ENCODE measurements around the gene UBAP1L.

Gene UBAP1L

GRCh38 chr15:65134538-65134937 is 19.5 kb upstream of the UBAP1L start:
- no peak overlapping the region for H3K4me3 ChIP-seq (ENCODE audit: low read length)
- no peak for TF ChIP-seq CTCF (IDR thresholded peaks at IDR 0.05; ENCODE audit: insufficient read depth, low read depth, low read length, missing control alignments)

GRCh38 chr15:65133548-65134200 is 18.7 kb upstream of the UBAP1L start, which contains the start of gene PDCD7:
Gene PDCD7, minus strand, starts transcription at chr15:65133808. Its CDS starts 27 bp downstream, at chr15:65133781.
- no peak for TF ChIP-seq CTCF (IDR thresholded peaks at IDR 0.05; ENCODE audit: insufficient read depth, low read depth, low read length, missing control alignments)
- DNase-seq (ENCODE audit: low read depth), result peak; percentile 92
- H3K4me3 ChIP-seq (ENCODE audit: low read length), result peak within 1 kb of the TSS; percentile 84

More at GRCh38 chr15:65134538-65134937, 19.5 kb upstream of the UBAP1L start:
- DNase-seq (ENCODE audit: low read depth), result no peak

DNA sequence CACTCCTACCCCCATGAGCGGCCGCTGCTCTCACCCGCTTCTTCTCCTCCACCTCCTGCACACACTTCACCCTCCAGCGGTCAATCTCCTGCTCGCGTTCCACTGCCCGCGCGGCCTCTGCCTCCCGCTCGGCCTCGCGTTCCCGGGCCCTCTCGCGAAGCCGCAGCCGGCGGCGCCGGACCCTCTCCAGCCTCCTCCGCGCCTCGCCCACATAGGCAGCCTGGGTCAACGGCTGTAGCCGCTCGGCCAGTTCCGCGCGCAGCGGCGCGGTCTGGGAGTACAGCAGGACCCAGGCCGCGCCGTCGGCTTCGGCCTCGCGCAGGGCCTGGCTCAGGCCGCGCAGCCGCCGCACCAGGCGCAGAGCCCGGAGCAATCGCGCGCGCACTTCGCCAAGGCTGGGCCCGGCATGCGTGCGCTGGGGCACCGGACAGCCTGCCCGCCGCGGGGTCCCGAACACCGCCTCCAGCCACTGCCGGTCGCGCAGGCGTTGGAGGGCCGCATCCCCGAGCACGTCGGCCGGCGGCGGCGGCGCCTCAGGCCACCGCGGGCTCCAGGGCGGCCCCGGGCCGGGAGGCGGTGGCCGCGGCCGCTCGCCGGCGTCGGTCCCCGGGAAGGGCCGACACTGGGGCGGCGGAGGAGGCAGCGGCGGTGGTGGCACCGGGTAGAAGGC is 18.0 kb upstream of the UBAP1L start:
- TF ChIP-seq CTCF (IDR thresholded peaks at IDR 0.05; ENCODE audit: insufficient read depth, low read depth, low read length, missing control alignments), result no peak
- H3K4me3 ChIP-seq (ENCODE audit: low read length), result peak overlapping the region; percentile 84
- DNase-seq (ENCODE audit: low read depth), result peak; percentile 49

- peak; percentile 39 for DNase-seq (ENCODE audit: low read depth)
- no peak for TF ChIP-seq CTCF (IDR thresholded peaks at IDR 0.05; ENCODE audit: insufficient read depth, low read depth, low read length, missing control alignments)
Observed at GRCh38 chr15:65130941-65131340, 15.9 kb upstream of the UBAP1L start.

GRCh38 chr15:65115542-65115941 is 542 bp upstream of the UBAP1L start:
- H3K4me3 ChIP-seq (ENCODE audit: low read length), result no peak overlapping the region
- DNase-seq (ENCODE audit: low read depth), result no peak
- no peak for TF ChIP-seq CTCF (IDR thresholded peaks at IDR 0.05; ENCODE audit: insufficient read depth, low read depth, low read length, missing control alignments)

More at GRCh38 chr15:65130941-65131340, 15.9 kb upstream of the UBAP1L start:
- H3K4me3 ChIP-seq (ENCODE audit: low read length), result no peak overlapping the region

- TF ChIP-seq CTCF (IDR thresholded peaks at IDR 0.05; ENCODE audit: insufficient read depth, low read depth, low read length, missing control alignments), result no peak
- H3K4me3 ChIP-seq (ENCODE audit: low read length), result no peak overlapping the region
- DNase-seq (ENCODE audit: low read depth), result peak; percentile 76
Observed at GRCh38 chr15:65110676-65111292, 4.2 kb downstream of the UBAP1L start.
